22Rv1 (cell line): ENCODE results near the gene STMND1.

Experiments used
- H3K27ac ChIP-seq: fragments of 450-650 bp; 2 replicates; pipeline ENCODE4 v1.5.1; 2017
- CTCF ChIP-seq: fragments of 450-650 bp; IDR thresholded peaks from 2 replicates; pipeline ENCODE4 v1.5.1; 2017; ENCODE audit warnings: mild to moderate bottlenecking
- ZFX ChIP-seq: fragments of 450-650 bp; IDR thresholded peaks from 2 replicates; pipeline ENCODE4 v1.6.1; 2017; ENCODE audit warnings: antibody characterized with exemption, borderline replicate concordance

Gene STMND1

GRCh38 chr6:17144016-17144415 lies 42.2 kb downstream of the STMND1 start:
- TF ChIP-seq ZFX (no peak), CTCF (no peak)

GRCh38 chr6:17149571-17149970 lies 47.7 kb downstream of the STMND1 start:
- H3K27ac ChIP-seq: no peak overlapping the region
- TF ChIP-seq ZFX (no peak), CTCF (no peak)

More at GRCh38 chr6:17144016-17144415, 42.2 kb downstream of the STMND1 start:
- no peak overlapping the region for H3K27ac ChIP-seq

- H3K27ac ChIP-seq: no peak overlapping the region
These were observed 48.2 kb downstream of the STMND1 start for GRCh38 chr6:17150096-17150495.

GRCh38 chr6:17151888-17152287 lies 50.0 kb downstream of the STMND1 start:
- no peak overlapping the region for H3K27ac ChIP-seq
- TF ChIP-seq ZFX (no peak), CTCF (no peak)

More at GRCh38 chr6:17150096-17150495, 48.2 kb downstream of the STMND1 start:
- TF ChIP-seq ZFX: no peak
- TF ChIP-seq CTCF: no peak

- TF ChIP-seq ZFX (no peak), CTCF (no peak)
- no peak overlapping the region for H3K27ac ChIP-seq
These were observed 50.9 kb downstream of the STMND1 start for GRCh38 chr6:17152703-17153102.

GRCh38 chr6:17156112-17156921 lies 54.5 kb downstream of the STMND1 start:
- H3K27ac ChIP-seq: no peak overlapping the region
- TF ChIP-seq CTCF: peak; percentile 74
- TF ChIP-seq ZFX: no peak

- no peak for TF ChIP-seq ZFX
- no peak for TF ChIP-seq CTCF
- no peak overlapping the region for H3K27ac ChIP-seq
These were observed 55.1 kb downstream of the STMND1 start for GRCh38 chr6:17156966-17157365.
